Liver (tissue), 9 donors: Measurements from ENCODE around the gene EPHB6. TPM values are rescaled to one million over a fixed set of nuclear protein-coding genes. Genes with fewer than 3 reads are reported as not detected.

Experiments used
- DNase-seq: peaks from one replicate; pipeline ENCODE4 v3.0.0-alpha.2; 2017; ENCODE audit warnings: low spot score
- H3K27ac ChIP-seq, 2 donors: one replicate each; pipeline ENCODE4 v1.7.0; 2013; ENCODE audit warnings: inconsistent platforms in 2 of 2, low read length in 2 of 2, control low read depth in 1 of 2, low read depth in 1 of 2, mild to moderate bottlenecking in 1 of 2
- H3K27me3 ChIP-seq, 4 donors: one replicate each; pipeline versions ENCODE4 v1.6.1 to v1.7.0; 2013; ENCODE audit warnings: low read length in 3 of 4, inconsistent platforms in 1 of 4, mild to moderate bottlenecking in 1 of 4, moderate library complexity in 1 of 4; ENCODE audit not compliant: control insufficient read depth in 4 of 4, insufficient read depth in 4 of 4
- H3K36me3 ChIP-seq, 4 donors: one replicate each; pipeline versions ENCODE4 v1.6.1 to v1.7.0; 2013; ENCODE audit warnings: low read length in 3 of 4, mild to moderate bottlenecking in 3 of 4, low read depth in 1 of 4, moderate library complexity in 1 of 4; ENCODE audit not compliant: control insufficient read depth in 4 of 4, insufficient read depth in 3 of 4
- H3K4me1 ChIP-seq, 4 donors: one replicate each; pipeline versions ENCODE4 v1.6.1 to v1.7.0; 2013; ENCODE audit warnings: low read length in 3 of 4, mild to moderate bottlenecking in 3 of 4, moderate library complexity in 1 of 4; ENCODE audit not compliant: control insufficient read depth in 4 of 4, insufficient read depth in 4 of 4
- H3K4me3 ChIP-seq, 3 donors: one replicate each; pipeline versions ENCODE4 v1.6.1 to v1.7.0; 2013; ENCODE audit warnings: low read length in 3 of 3, control low read depth in 1 of 3, low read depth in 1 of 3, mild to moderate bottlenecking in 1 of 3
- H3K9ac ChIP-seq, 2 donors: one replicate each; pipeline ENCODE4 v1.7.0; 2013; ENCODE audit warnings: low read length in 2 of 2, mild to moderate bottlenecking in 2 of 2, moderate library complexity in 2 of 2, control low read depth in 1 of 2, low read depth in 1 of 2
- H3K9me3 ChIP-seq, 4 donors: one replicate each; pipeline versions ENCODE4 v1.6.1 to v1.7.0; 2013; ENCODE audit warnings: low read length in 3 of 4; ENCODE audit not compliant: control insufficient read depth in 4 of 4
- CTCF ChIP-seq: fragments of 150-350 bp; IDR thresholded peaks from 2 replicates; pipeline ENCODE4 v1.5.1; 2017; ENCODE audit warnings: improper control_type of control experiment, low read depth, low read length; ENCODE audit not compliant: missing input control
- FOXA1 ChIP-seq: IDR thresholded peaks from 2 replicates; pipeline ENCODE4 v1.6.1; 2016; ENCODE audit warnings: antibody characterized with exemption
- FOXA2 ChIP-seq: IDR thresholded peaks from 2 replicates; pipeline ENCODE4 v1.6.1; 2016; ENCODE audit warnings: antibody characterized with exemption
- HNF4A ChIP-seq, 2 donors: conservative IDR thresholded peaks; 2 replicates each; pipeline ENCODE4 v1.6.1; 2016; ENCODE audit warnings: antibody characterized with exemption in 2 of 2, mild to moderate bottlenecking in 2 of 2
- HNF4G ChIP-seq: IDR thresholded peaks from 2 replicates; pipeline ENCODE4 v1.6.1; 2016; ENCODE audit warnings: antibody characterized with exemption
- MAX ChIP-seq: IDR thresholded peaks from 2 replicates; pipeline ENCODE4 v1.6.1; 2016; ENCODE audit warnings: antibody characterized with exemption
- NR2F2 ChIP-seq: IDR thresholded peaks from 2 replicates; pipeline ENCODE4 v1.6.1; 2016; ENCODE audit warnings: antibody characterized with exemption
- RAD21 ChIP-seq, 2 donors: IDR thresholded peaks; 2 replicates each; pipeline ENCODE4 v1.6.1; 2016; ENCODE audit warnings: antibody characterized with exemption in 2 of 2, mild to moderate bottlenecking in 2 of 2
- RXRA ChIP-seq, 2 donors: IDR thresholded peaks; 2 replicates each; pipeline ENCODE4 v1.6.1; 2017 to 2018; ENCODE audit warnings: antibody characterized with exemption in 2 of 2, mild to moderate bottlenecking in 1 of 2
- SP1 ChIP-seq: IDR thresholded peaks from 2 replicates; pipeline ENCODE4 v1.6.1; 2018; ENCODE audit warnings: antibody characterized with exemption, mild to moderate bottlenecking
- TAF1 ChIP-seq: conservative IDR thresholded peaks from 2 replicates; pipeline ENCODE4 v1.6.1; 2016; ENCODE audit warnings: antibody characterized with exemption, mild to moderate bottlenecking
- YY1 ChIP-seq: IDR thresholded peaks from 2 replicates; pipeline ENCODE4 v1.6.1; 2016; ENCODE audit warnings: antibody characterized with exemption, mild to moderate bottlenecking
- WGBS: extraction: QIAGEN DNeasy Blood & Tissue Kit; methylation state at CpG from one replicate; pipeline ENCODE4 v1.1.7; 2013; 5-methylcytosine and 5-hydroxymethylcytosine counted together
- polyA plus RNA-seq, 2 donors: library from polyadenylated mRNA; stranded (reverse) in 1 of 2; unstranded in 1 of 2; fragments of 200-250 nt in 1 of 2; fragments of >200 nt in 1 of 2; fragmentation: Nextera tagmentation in 1 of 2; extraction: Ambion mirVana in 1 of 2; gene quantifications; one replicate each; pipeline versions ENCODE4 v1.2.1 to v1.2.3, GENCODE V29; 2013 to 2015
- total RNA-seq, 2 donors: library from RNA; depleted of rRNA; stranded (reverse); fragments of >200 nt; gene quantifications; one replicate each; pipeline ENCODE4 v1.2.3, GENCODE V29; 2014
- TF ChIP-seq, protein P1 (sequence below): IDR thresholded peaks from 2 replicates; pipeline ENCODE4 v1.6.1; 2016; ENCODE audit warnings: antibody characterized with exemption
- TF ChIP-seq, protein P2 (sequence below): IDR thresholded peaks from 2 replicates; pipeline ENCODE4 v1.6.1; 2016; ENCODE audit warnings: antibody characterized with exemption, mild to moderate bottlenecking
- donor health status: healthy.
- donor health status: healthy.
- donor health status: healthy.
- donor health status: healthy.
- donor health status: healthy.

Gene EPHB6
- total and polyA plus RNA-seq, 4 donors = 1.2 to 4.3 (median 2.0) TPM

DNA sequence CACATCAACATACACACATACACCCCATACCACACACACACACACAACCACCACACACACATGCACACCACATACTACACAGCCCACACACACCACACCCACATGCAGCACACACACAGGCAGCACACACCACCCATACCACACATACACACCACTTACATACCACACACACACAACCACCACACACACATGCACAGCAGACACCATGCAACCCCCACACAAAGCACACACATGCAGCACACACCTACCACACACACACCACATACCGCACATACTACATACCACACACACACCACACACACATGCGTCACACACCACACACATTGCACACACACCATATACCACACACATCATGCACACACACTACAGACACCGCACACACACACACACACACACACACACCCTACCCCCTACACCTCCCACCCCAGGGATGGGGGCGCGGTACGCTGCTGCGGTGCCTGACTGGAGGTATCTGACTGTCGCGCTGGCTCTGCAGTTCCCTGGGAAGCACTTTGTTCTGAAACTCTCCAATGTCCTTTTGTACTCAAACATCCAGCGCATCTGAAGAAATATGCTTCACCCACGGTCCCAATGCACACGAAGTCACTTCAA, 36.1 kb downstream of the EPHB6 start:
- TF ChIP-seq, protein P1, sequence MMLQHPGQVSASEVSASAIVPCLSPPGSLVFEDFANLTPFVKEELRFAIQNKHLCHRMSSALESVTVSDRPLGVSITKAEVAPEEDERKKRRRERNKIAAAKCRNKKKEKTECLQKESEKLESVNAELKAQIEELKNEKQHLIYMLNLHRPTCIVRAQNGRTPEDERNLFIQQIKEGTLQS = no peak
- no peak for TF ChIP-seq MAX
- no peak for TF ChIP-seq CTCF
- TF ChIP-seq, protein P2, sequence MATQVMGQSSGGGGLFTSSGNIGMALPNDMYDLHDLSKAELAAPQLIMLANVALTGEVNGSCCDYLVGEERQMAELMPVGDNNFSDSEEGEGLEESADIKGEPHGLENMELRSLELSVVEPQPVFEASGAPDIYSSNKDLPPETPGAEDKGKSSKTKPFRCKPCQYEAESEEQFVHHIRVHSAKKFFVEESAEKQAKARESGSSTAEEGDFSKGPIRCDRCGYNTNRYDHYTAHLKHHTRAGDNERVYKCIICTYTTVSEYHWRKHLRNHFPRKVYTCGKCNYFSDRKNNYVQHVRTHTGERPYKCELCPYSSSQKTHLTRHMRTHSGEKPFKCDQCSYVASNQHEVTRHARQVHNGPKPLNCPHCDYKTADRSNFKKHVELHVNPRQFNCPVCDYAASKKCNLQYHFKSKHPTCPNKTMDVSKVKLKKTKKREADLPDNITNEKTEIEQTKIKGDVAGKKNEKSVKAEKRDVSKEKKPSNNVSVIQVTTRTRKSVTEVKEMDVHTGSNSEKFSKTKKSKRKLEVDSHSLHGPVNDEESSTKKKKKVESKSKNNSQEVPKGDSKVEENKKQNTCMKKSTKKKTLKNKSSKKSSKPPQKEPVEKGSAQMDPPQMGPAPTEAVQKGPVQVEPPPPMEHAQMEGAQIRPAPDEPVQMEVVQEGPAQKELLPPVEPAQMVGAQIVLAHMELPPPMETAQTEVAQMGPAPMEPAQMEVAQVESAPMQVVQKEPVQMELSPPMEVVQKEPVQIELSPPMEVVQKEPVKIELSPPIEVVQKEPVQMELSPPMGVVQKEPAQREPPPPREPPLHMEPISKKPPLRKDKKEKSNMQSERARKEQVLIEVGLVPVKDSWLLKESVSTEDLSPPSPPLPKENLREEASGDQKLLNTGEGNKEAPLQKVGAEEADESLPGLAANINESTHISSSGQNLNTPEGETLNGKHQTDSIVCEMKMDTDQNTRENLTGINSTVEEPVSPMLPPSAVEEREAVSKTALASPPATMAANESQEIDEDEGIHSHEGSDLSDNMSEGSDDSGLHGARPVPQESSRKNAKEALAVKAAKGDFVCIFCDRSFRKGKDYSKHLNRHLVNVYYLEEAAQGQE = no peak
- no peak for TF ChIP-seq RAD21 (IDR thresholded peaks at IDR 0.05)
- no peak for TF ChIP-seq TAF1
- no peak for TF ChIP-seq FOXA2
- no peak for TF ChIP-seq HNF4G
- TF ChIP-seq NR2F2 = no peak
- TF ChIP-seq RXRA (IDR thresholded peaks at IDR 0.05) = no peak
- no peak for TF ChIP-seq FOXA1
- no peak for TF ChIP-seq SP1
- no peak for TF ChIP-seq YY1
- WGBS = 57% methylated on average over 12 of the region's 12 CpGs
- Histone ChIP-seq H3K4me3 (no peak overlapping the region), H3K9me3 (no peaks in the 10 kb centered on the region), H3K4me1 (no peaks in the 10 kb centered on the region), H3K36me3 (no peaks in the 10 kb centered on the region), H3K27me3 (peaks cover 0 to 5% (median 0%) of the 10 kb centered on the region in 4 donors), H3K27ac (no peak overlapping the region), H3K9ac (no peak overlapping the region)
- DNase-seq = no peak

- no peaks in the 10 kb centered on the region for H3K36me3 ChIP-seq
- H3K9me3 ChIP-seq = no peaks in the 10 kb centered on the region
- H3K4me1 ChIP-seq = no peaks in the 10 kb centered on the region
- 84% methylated on average over 10 of the region's 10 CpGs for WGBS
- H3K9ac ChIP-seq = no peak overlapping the region
- no peak for DNase-seq
- peaks cover 0 to 5% (median 0%) of the 10 kb centered on the region in 4 donors for H3K27me3 ChIP-seq
- no peak overlapping the region for H3K27ac ChIP-seq
- no peak overlapping the region for H3K4me3 ChIP-seq
- TF ChIP-seq YY1 (no peak), RXRA (IDR thresholded peaks at IDR 0.05) (no peak), RAD21 (IDR thresholded peaks at IDR 0.05) (no peak), HNF4A (conservative IDR thresholded peaks at IDR 0.05) (no peak)
Observed at GRCh38 chr7:142891490-142892082, 36.7 kb downstream of the EPHB6 start.
